ENCODE data around the gene EXPH5. TPM values are rescaled to one million over a fixed set of nuclear protein-coding genes. Genes with fewer than 3 reads are reported as not detected.

Gene EXPH5
- total and polyA plus RNA-seq, 5 donors from 2014 or later: 0.23 to 1.8 (median 0.75) TPM

DNA sequence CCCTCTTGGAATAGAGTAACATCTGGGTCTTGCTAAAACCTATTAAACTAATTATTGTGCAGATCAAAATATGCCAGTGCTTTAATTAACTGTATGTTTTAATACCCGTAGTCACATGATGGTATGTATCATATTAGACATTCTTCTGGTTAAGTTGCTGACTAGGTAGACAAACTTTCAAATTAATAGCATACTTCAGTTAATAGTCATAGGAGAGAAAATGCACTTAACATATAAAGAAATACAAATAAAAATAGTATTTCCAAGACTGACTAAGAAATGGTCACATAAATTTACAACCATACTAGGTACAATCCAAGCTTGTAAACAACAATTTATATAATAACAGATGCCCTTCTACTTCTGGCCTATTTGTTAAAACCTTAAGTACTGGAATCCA is 7.6 kb upstream of the EXPH5 start:
- H3K9me3 ChIP-seq (ENCODE audit: control insufficient read depth in 2 of 2, low read length in 2 of 2): no peaks in the 10 kb centered on the region

DNA sequence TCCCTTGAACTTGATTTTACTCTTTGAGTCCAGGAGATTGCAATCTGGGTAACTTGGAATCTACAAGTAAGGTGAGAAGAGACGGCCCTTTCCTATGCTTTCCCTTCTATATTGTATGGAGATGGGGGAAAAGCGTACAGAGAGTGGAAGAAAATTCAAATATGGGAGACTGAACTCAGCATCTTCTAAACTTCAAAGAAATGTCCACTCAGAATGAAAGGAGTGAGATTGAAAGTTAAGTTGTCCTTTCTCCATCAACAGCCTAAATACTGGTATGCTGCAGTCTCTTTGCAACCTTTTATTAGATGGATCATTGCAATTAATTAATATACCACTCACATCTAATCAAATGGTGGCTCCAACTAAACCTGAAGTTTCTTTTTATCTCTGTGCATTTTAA is 6.4 kb upstream of the EXPH5 start:
- no peaks in the 10 kb centered on the region for H3K36me3 Mint-ChIP-seq
- no peak for ATAC-seq (ENCODE audit: low read depth in 2 of 2)

More for the DNA sequence above, 7.6 kb upstream of the EXPH5 start:
- Histone ChIP-seq H3K4me1 (ENCODE audit: control insufficient read depth, insufficient read depth, low read length, poor library complexity, severe bottlenecking) (no peaks in the 10 kb centered on the region), H3K4me3 (ENCODE audit: low read depth, low read length) (no peak overlapping the region), H3K36me3 (ENCODE audit: control insufficient read depth, insufficient read depth, low read length) (no peaks in the 10 kb centered on the region), H3K27ac (ENCODE audit: insufficient read depth, low read length, poor library complexity, severe bottlenecking) (no peak overlapping the region), H3K27me3 (ENCODE audit: control insufficient read depth, insufficient read depth, low read length) (peaks cover 12% of the 10 kb centered on the region)
- Mint-ChIP-seq H3K27me3 (peaks cover 37% of the 10 kb centered on the region), H3K27ac (no peak overlapping the region), H3K9me3 (peaks cover 0 to under 1% (median 0%) of the 10 kb centered on the region in 7 donors), H3K4me1 (no peaks in the 10 kb centered on the region), H3K36me3 (no peaks in the 10 kb centered on the region), H3K4me3 (no peak overlapping the region)
- DNase-seq (no peak), ATAC-seq (ENCODE audit: low read depth in 2 of 2) (no peak)

DNA sequence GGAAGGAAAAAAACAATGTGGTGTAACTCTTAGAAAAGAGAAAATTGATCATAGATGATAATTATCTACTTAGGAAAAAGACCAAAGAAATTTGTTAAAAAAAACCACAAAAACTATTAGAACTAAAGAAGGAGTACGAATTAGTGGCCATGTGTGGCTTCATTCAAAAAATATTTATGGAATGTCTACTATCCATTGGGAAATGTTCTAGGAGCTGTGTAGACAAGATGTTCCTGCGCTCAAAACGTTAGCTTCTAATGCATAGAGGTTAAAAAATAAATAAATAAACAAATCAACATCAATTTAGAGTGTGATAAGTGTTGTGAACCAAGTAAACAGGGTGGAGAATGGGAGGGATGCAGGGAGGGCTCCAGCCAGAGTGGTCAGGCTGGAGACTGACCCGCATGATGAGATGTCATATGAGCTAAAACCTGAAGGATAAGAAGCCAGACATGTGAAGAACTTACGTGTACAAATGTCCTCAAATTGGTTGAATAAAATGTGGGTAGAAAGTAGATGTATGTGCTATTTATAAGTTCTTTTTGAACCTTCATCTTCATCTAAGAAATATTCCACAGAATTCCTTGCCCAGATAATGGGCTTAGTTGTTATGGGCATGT is 4.3 kb upstream of the EXPH5 start:
- Histone ChIP-seq H3K27me3 (ENCODE audit: control insufficient read depth, insufficient read depth, low read length) (peaks cover 17% of the 10 kb centered on the region), H3K27ac (ENCODE audit: insufficient read depth, low read length, poor library complexity, severe bottlenecking) (no peak overlapping the region), H3K4me1 (ENCODE audit: control insufficient read depth, insufficient read depth, low read length, poor library complexity, severe bottlenecking) (peaks cover 10% of the 10 kb centered on the region), H3K36me3 (ENCODE audit: control insufficient read depth, insufficient read depth, low read length) (no peaks in the 10 kb centered on the region), H3K4me3 (ENCODE audit: low read depth, low read length) (no peak overlapping the region), H3K9me3 (ENCODE audit: control insufficient read depth in 2 of 2, low read length in 2 of 2) (no peaks in the 10 kb centered on the region)
- peaks cover 6 to 16% (median 11%) of the 10 kb centered on the region in 4 donors for H3K4me1 Mint-ChIP-seq
- no peak overlapping the region for H3K27ac Mint-ChIP-seq
- no peaks in the 10 kb centered on the region for H3K36me3 Mint-ChIP-seq
- no peak overlapping the region for H3K4me3 Mint-ChIP-seq
- H3K9me3 Mint-ChIP-seq: peaks cover 0 to 1% (median 0%) of the 10 kb centered on the region in 7 donors
- peaks cover 54% of the 10 kb centered on the region for H3K27me3 Mint-ChIP-seq
- DNase-seq (no peak), ATAC-seq (ENCODE audit: low read depth in 2 of 2) (no peak)

More for the DNA sequence above, 6.4 kb upstream of the EXPH5 start:
- peaks cover 47% of the 10 kb centered on the region for H3K27me3 Mint-ChIP-seq
- Histone ChIP-seq H3K27ac (ENCODE audit: insufficient read depth, low read length, poor library complexity, severe bottlenecking) (no peak overlapping the region), H3K9me3 (ENCODE audit: control insufficient read depth in 2 of 2, low read length in 2 of 2) (no peaks in the 10 kb centered on the region), H3K27me3 (ENCODE audit: control insufficient read depth, insufficient read depth, low read length) (peaks cover 18% of the 10 kb centered on the region), H3K4me3 (ENCODE audit: low read depth, low read length) (no peak overlapping the region), H3K36me3 (ENCODE audit: control insufficient read depth, insufficient read depth, low read length) (no peaks in the 10 kb centered on the region), H3K4me1 (ENCODE audit: control insufficient read depth, insufficient read depth, low read length, poor library complexity, severe bottlenecking) (no peaks in the 10 kb centered on the region)
- DNase-seq: no peak
- H3K27ac Mint-ChIP-seq: no peak overlapping the region
- H3K4me1 Mint-ChIP-seq: no peaks in the 10 kb centered on the region
- H3K4me3 Mint-ChIP-seq: no peak overlapping the region
- H3K9me3 Mint-ChIP-seq: peaks cover 0 to 1% (median 0%) of the 10 kb centered on the region in 7 donors

DNA sequence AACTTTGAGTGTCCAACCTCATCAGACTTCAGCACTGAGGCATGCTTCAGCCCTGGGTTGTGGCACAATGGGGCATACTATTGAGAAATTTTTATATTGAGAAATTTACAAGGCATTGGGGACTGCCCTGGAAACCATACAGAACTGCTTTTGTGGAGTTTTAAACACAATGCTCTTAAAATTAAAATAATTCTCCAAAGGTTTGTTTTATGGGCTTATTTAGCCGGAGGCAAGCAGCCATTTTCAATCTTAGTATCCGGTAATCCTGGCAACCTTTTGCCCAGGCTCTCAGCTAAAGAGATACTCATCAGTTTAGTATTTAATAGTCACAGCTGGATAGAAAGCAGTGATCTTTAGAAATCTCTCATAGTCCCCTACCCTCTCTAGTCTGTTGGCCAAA is 3.1 kb upstream of the EXPH5 start:
- no peak overlapping the region for H3K4me3 Mint-ChIP-seq
- H3K27me3 Mint-ChIP-seq: peaks cover 50% of the 10 kb centered on the region
- no peak overlapping the region for H3K27ac ChIP-seq (ENCODE audit: insufficient read depth, low read length, poor library complexity, severe bottlenecking)
- H3K36me3 ChIP-seq (ENCODE audit: control insufficient read depth, insufficient read depth, low read length): no peaks in the 10 kb centered on the region
- peaks cover 16 to 22% (median 16%) of the 10 kb centered on the region in 4 donors for H3K4me1 Mint-ChIP-seq
- peaks cover 0 to 1% (median 0%) of the 10 kb centered on the region in 7 donors for H3K9me3 Mint-ChIP-seq
- peaks cover 21% of the 10 kb centered on the region for H3K27me3 ChIP-seq (ENCODE audit: control insufficient read depth, insufficient read depth, low read length)
- no peak overlapping the region for H3K4me3 ChIP-seq (ENCODE audit: low read depth, low read length)
- peaks cover 15% of the 10 kb centered on the region for H3K4me1 ChIP-seq (ENCODE audit: control insufficient read depth, insufficient read depth, low read length, poor library complexity, severe bottlenecking)
- ATAC-seq (ENCODE audit: low read depth in 2 of 2) (no peak), DNase-seq (no peak)
- H3K36me3 Mint-ChIP-seq: no peaks in the 10 kb centered on the region
- H3K9me3 ChIP-seq (ENCODE audit: control insufficient read depth in 2 of 2, low read length in 2 of 2): no peaks in the 10 kb centered on the region
- H3K27ac Mint-ChIP-seq: no peak overlapping the region

DNA sequence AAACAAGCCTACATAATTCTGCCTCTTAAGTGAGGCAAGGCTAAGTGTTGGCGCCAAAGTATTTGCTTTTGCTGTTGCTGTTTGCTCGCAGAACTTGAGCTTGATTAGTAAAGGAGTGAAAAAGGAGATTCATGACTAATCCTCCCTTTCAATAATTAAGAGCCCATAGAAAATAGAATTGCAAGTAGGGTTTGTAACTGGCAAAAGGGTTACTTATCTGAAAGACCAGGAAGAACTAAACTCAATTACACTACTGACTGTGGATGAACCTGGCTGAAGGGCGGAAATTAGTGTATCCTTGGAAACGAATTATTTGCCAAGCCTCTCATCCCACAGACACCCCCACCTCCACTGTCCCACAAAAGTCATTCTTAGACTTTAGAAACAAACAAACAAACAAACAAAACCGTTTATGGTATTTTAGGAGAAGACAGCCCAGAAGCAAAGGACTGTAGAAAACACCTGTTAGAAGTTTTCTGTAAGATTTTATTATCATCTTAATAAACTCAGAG is 411 bp upstream of the EXPH5 start:
- H3K27me3 Mint-ChIP-seq: peaks cover 66% of the 10 kb centered on the region

DNA sequence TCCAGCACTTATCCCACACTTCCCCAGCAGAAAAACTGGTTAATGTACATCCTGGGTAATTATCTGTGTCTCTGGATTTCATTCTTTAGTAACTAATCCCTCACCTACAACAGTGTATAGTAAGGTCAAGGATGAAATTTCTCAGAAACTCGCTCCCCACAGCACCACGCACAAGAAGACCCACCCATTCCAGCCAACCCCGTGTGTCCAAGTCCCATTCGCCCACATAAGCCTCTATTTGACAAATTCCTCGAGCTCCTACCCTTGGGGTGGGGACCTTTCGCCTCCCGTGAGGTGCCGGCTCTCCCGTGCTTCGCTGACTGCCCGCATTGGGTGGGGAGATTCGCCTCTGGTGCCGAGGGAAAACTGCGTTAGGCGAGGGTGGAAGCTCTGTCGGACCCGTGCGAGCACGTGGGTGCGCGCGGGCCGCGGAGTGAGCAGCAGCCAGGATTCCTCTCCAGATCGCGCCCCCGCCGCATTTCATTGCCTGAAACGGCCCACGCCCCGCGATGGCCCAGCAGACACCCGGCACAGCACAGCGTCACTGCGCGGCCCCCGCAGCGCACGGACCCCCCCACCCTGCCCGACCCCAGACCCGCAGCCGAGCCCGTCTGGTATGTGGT is 866 bp downstream of the EXPH5 start:
- Histone ChIP-seq H3K36me3 (ENCODE audit: control insufficient read depth, insufficient read depth, low read length) (no peaks in the 10 kb centered on the region), H3K4me1 (ENCODE audit: control insufficient read depth, insufficient read depth, low read length, poor library complexity, severe bottlenecking) (peaks cover 15% of the 10 kb centered on the region), H3K27me3 (ENCODE audit: control insufficient read depth, insufficient read depth, low read length) (peaks cover 24% of the 10 kb centered on the region), H3K4me3 (ENCODE audit: low read depth, low read length) (peak overlapping the region; percentile 94), H3K27ac (ENCODE audit: insufficient read depth, low read length, poor library complexity, severe bottlenecking) (peak overlapping the region; percentile 53), H3K9me3 (ENCODE audit: control insufficient read depth in 2 of 2, low read length in 2 of 2) (no peaks in the 10 kb centered on the region)
- Mint-ChIP-seq H3K27ac (peak overlapping the region; percentile 93 to 98 (median 95)), H3K36me3 (no peaks in the 10 kb centered on the region), H3K4me3 (peak overlapping the region; percentile 92 to 95 (median 94)), H3K4me1 (peaks cover 16 to 22% (median 16%) of the 10 kb centered on the region in 4 donors), H3K27me3 (peaks cover 67% of the 10 kb centered on the region), H3K9me3 (peaks cover 0 to 1% (median 0%) of the 10 kb centered on the region in 7 donors)
- DNase-seq (peak; percentile 1 to 34 (median 26)), ATAC-seq (ENCODE audit: low read depth in 2 of 2) (peak; percentile 3 to 5)

More for the DNA sequence above, 411 bp upstream of the EXPH5 start:
- Histone ChIP-seq H3K27me3 (ENCODE audit: control insufficient read depth, insufficient read depth, low read length) (peaks cover 24% of the 10 kb centered on the region), H3K4me3 (ENCODE audit: low read depth, low read length) (peak overlapping the region; percentile 33), H3K27ac (ENCODE audit: insufficient read depth, low read length, poor library complexity, severe bottlenecking) (peak overlapping the region; percentile 53), H3K4me1 (ENCODE audit: control insufficient read depth, insufficient read depth, low read length, poor library complexity, severe bottlenecking) (peaks cover 15% of the 10 kb centered on the region), H3K9me3 (ENCODE audit: control insufficient read depth in 2 of 2, low read length in 2 of 2) (no peaks in the 10 kb centered on the region), H3K36me3 (ENCODE audit: control insufficient read depth, insufficient read depth, low read length) (no peaks in the 10 kb centered on the region)
- no peak for ATAC-seq (ENCODE audit: low read depth in 2 of 2)
- peaks cover 0 to 1% (median 0%) of the 10 kb centered on the region in 7 donors for H3K9me3 Mint-ChIP-seq
- no peaks in the 10 kb centered on the region for H3K36me3 Mint-ChIP-seq
- H3K4me3 Mint-ChIP-seq: peak overlapping the region; percentile 93 to 100 (median 94)
- H3K27ac Mint-ChIP-seq: peak overlapping the region in 2 of 3 donors; percentile 95
- H3K4me1 Mint-ChIP-seq: peaks cover 16 to 22% (median 16%) of the 10 kb centered on the region in 4 donors
- DNase-seq: no peak

DNA sequence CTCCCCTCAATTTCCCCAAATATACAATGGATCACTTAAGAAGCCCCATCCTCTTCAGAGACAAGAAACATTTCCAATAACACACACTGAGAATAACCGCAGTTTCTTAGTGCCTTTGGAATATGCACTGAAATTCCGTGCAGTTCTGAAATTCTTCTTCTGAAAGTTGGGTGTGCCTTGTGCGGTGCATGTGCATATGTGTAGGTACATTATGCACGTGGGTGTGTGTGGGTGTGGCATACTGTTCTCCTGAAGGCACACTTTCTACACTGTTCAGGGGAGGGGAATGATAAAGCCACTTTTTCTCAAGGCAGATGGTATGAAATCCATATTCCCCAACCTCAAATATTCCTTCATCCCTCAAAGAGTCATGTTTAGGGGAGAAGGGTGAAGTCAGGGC is 1.7 kb downstream of the EXPH5 start:
- no peak overlapping the region for H3K4me3 ChIP-seq (ENCODE audit: low read depth, low read length)
- peaks cover 16 to 22% (median 16%) of the 10 kb centered on the region in 4 donors for H3K4me1 Mint-ChIP-seq
- peaks cover 15% of the 10 kb centered on the region for H3K4me1 ChIP-seq (ENCODE audit: control insufficient read depth, insufficient read depth, low read length, poor library complexity, severe bottlenecking)
- peaks cover 66% of the 10 kb centered on the region for H3K27me3 Mint-ChIP-seq
- H3K36me3 ChIP-seq (ENCODE audit: control insufficient read depth, insufficient read depth, low read length): no peaks in the 10 kb centered on the region
- H3K9me3 ChIP-seq (ENCODE audit: control insufficient read depth in 2 of 2, low read length in 2 of 2): no peaks in the 10 kb centered on the region
- H3K36me3 Mint-ChIP-seq: no peaks in the 10 kb centered on the region
- peaks cover 24% of the 10 kb centered on the region for H3K27me3 ChIP-seq (ENCODE audit: control insufficient read depth, insufficient read depth, low read length)
- DNase-seq: no peak
- H3K27ac ChIP-seq (ENCODE audit: insufficient read depth, low read length, poor library complexity, severe bottlenecking): no peak overlapping the region
- ATAC-seq (ENCODE audit: low read depth in 2 of 2): no peak
- peak overlapping the region; percentile 92 to 95 (median 94) for H3K4me3 Mint-ChIP-seq
- peak overlapping the region in 2 of 3 donors; percentile 33 to 81 for H3K27ac Mint-ChIP-seq
- peaks cover 0 to 1% (median 0%) of the 10 kb centered on the region in 7 donors for H3K9me3 Mint-ChIP-seq
